HG03378 (cell line): Measurements from ENCODE around the gene OTUB2.

ENCODE experiments used
- ATAC-seq: cut with Tn5 transposase; IDR thresholded peaks from one replicate; pipeline ENCODE4 v1.9.1; 2021; ENCODE audit warnings: mild to moderate bottlenecking, moderate library complexity; ENCODE audit not compliant: unreplicated experiment

Gene OTUB2

GRCh38 chr14:94038921-94039629, 12.9 kb downstream of the OTUB2 start:
- ATAC-seq, result no peak

- no peak for ATAC-seq
Observed at GRCh38 chr14:94040247-94040646, 14.1 kb downstream of the OTUB2 start.

- no peak for ATAC-seq
Observed at GRCh38 chr14:94040796-94041195, 14.7 kb downstream of the OTUB2 start.

- ATAC-seq, result no peak
Observed at GRCh38 chr14:94041551-94042346, 15.6 kb downstream of the OTUB2 start.

GRCh38 chr14:94042433-94043091, 16.4 kb downstream of the OTUB2 start:
- no peak for ATAC-seq

GRCh38 chr14:94043111-94043755, 17.1 kb downstream of the OTUB2 start:
- no peak for ATAC-seq

- no peak for ATAC-seq
Observed at GRCh38 chr14:94043756-94044475, 17.8 kb downstream of the OTUB2 start.

GRCh38 chr14:94044476-94045091, 18.4 kb downstream of the OTUB2 start:
- no peak for ATAC-seq

GRCh38 chr14:94045101-94045500, 19.0 kb downstream of the OTUB2 start:
- ATAC-seq, result no peak

- no peak for ATAC-seq
Observed at GRCh38 chr14:94045563-94046345, 19.6 kb downstream of the OTUB2 start.

GRCh38 chr14:94046696-94047250, 20.6 kb downstream of the OTUB2 start:
- no peak for ATAC-seq

GRCh38 chr14:94047581-94047980, 21.4 kb downstream of the OTUB2 start:
- ATAC-seq, result no peak

- ATAC-seq, result no peak
Observed at GRCh38 chr14:94048691-94049624, 22.8 kb downstream of the OTUB2 start.

- ATAC-seq, result no peak
Observed at GRCh38 chr14:94049625-94050023, 23.5 kb downstream of the OTUB2 start.

GRCh38 chr14:94050231-94050880, 24.2 kb downstream of the OTUB2 start:
- ATAC-seq, result no peak

GRCh38 chr14:94051115-94051514, 25.0 kb downstream of the OTUB2 start:
- ATAC-seq, result no peak

GRCh38 chr14:94051779-94052178, 25.6 kb downstream of the OTUB2 start:
- no peak for ATAC-seq

GRCh38 chr14:94052199-94052598, 26.1 kb downstream of the OTUB2 start:
- ATAC-seq, result no peak
